RWPE2 (cell line): ENCODE measurements around the gene ATXN2L.

Experiments
- ATAC-seq: fragments of 200-7000 bp; cut with Tn5 transposase; 3 replicates; pipeline ENCODE4 v1.9.1; 2021; ENCODE audit warnings: low read depth
- DNase-seq: peaks from one replicate; pipeline ENCODE4 v3.0.0-alpha.2; 2020; ENCODE audit warnings: low spot score
- H3K27ac ChIP-seq: fragments of 450-650 bp; 2 replicates; pipeline ENCODE4 v1.5.1; 2017; ENCODE audit warnings: mild to moderate bottlenecking; ENCODE audit not compliant: poor library complexity, severe bottlenecking
- H3K27me3 ChIP-seq: fragments of 250-450 bp; sonication (Bioruptor Pico); 2 replicates; pipeline ENCODE4 v1.5.1; 2021; ENCODE audit warnings: mild to moderate bottlenecking, moderate library complexity; ENCODE audit not compliant: insufficient read depth, poor library complexity, severe bottlenecking
- H3K36me3 ChIP-seq: fragments of 250-450 bp; sonication (Bioruptor Pico); 2 replicates; pipeline ENCODE4 v1.5.1; 2020; ENCODE audit warnings: low read depth, mild to moderate bottlenecking, moderate library complexity
- H3K4me1 ChIP-seq: fragments of 250-450 bp; sonication (Bioruptor Pico); 2 replicates; pipeline ENCODE4 v1.5.1; 2021; ENCODE audit warnings: mild to moderate bottlenecking, moderate library complexity; ENCODE audit not compliant: insufficient read depth, poor library complexity, severe bottlenecking
- H3K4me3 ChIP-seq: fragments of 250-450 bp; sonication (Bioruptor Pico); 2 replicates; pipeline ENCODE4 v1.5.1; 2021; ENCODE audit warnings: mild to moderate bottlenecking, moderate library complexity; ENCODE audit not compliant: severe bottlenecking
- H3K9me3 ChIP-seq: fragments of 250-450 bp; sonication (Bioruptor Pico); 2 replicates; pipeline ENCODE4 v1.5.1; 2021; ENCODE audit warnings: mild to moderate bottlenecking, moderate library complexity; ENCODE audit not compliant: severe bottlenecking
- TF ChIP-seq, protein P1 (sequence below): fragments of 450-650 bp; IDR thresholded peaks from one replicate; pipeline ENCODE4 v1.5.1; 2017; ENCODE audit warnings: mild to moderate bottlenecking, moderate library complexity; ENCODE audit not compliant: poor library complexity, severe bottlenecking

The ATXN2L gene

DNA sequence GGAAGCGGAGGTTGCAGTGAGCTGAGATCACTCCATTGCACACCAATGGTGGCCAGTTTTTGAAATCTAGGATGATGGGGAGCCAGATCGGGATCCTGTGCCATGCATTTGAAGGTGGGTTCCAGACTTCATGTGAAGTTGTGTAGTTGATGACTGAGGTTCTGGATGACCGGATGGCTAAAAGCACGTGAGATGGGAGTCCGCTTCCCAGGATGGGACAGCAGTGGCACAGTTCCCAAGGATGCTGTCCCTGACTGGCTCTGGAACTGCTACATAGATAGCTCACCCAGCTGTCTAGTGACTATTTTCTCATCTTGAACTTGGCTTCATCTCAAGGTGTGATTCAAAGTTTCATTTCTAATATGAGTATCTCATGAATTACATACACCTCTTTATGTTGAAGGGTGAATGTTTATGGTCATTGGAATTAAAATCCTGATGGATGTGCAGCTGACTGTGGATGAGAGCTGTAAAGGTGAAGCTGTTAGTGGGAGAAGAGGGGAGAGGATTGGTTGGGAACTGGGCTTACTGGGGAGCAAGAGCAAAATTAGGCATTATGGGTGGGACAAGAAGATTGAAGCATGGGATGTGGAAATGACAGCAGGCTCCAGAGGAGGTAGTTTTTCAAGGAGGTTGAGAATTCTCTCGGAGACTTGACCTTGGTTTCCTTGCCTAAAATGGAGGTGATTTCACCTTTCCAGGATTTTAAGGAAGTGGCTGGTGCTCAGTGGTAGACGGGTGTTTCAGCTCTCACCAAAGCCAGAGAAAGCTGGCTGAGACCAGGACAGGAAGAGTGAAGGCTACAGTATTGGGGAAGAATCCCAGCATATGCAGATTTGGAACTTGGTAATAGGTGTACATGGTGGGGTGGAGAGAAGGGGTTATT is 15.1 kb downstream of the ATXN2L start:
- Histone ChIP-seq H3K36me3 (peaks cover 65% of the 10 kb centered on the region), H3K27me3 (no peaks in the 10 kb centered on the region), H3K4me3 (no peak overlapping the region), H3K27ac (no peak overlapping the region), H3K4me1 (no peaks in the 10 kb centered on the region), H3K9me3 (no peaks in the 10 kb centered on the region)
- ATAC-seq (no peak), DNase-seq (no peak)
- TF ChIP-seq, protein P1, sequence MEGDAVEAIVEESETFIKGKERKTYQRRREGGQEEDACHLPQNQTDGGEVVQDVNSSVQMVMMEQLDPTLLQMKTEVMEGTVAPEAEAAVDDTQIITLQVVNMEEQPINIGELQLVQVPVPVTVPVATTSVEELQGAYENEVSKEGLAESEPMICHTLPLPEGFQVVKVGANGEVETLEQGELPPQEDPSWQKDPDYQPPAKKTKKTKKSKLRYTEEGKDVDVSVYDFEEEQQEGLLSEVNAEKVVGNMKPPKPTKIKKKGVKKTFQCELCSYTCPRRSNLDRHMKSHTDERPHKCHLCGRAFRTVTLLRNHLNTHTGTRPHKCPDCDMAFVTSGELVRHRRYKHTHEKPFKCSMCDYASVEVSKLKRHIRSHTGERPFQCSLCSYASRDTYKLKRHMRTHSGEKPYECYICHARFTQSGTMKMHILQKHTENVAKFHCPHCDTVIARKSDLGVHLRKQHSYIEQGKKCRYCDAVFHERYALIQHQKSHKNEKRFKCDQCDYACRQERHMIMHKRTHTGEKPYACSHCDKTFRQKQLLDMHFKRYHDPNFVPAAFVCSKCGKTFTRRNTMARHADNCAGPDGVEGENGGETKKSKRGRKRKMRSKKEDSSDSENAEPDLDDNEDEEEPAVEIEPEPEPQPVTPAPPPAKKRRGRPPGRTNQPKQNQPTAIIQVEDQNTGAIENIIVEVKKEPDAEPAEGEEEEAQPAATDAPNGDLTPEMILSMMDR = no peak

DNA sequence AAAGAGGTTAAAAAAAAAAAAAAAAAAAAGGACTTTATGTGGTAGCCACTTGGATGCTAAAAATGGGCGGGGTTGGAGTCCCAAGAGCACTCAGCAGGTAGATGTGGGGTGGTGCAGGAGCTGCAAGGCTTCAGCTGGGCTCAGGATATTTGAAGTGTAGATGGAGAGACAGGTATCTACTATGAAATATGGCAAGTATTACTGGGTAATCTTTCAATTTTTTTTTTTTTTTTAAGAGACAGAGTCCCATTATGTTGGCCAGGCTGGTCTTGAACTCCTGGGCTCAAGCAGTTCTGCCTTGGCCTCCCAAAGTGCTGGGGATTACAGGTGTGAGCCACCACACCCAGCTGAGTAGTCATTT is 15.7 kb downstream of the ATXN2L start:
- H3K4me1 ChIP-seq = no peaks in the 10 kb centered on the region
- DNase-seq = no peak
- peaks cover 65% of the 10 kb centered on the region for H3K36me3 ChIP-seq
- H3K4me3 ChIP-seq = no peak overlapping the region
- no peak overlapping the region for H3K27ac ChIP-seq
- no peaks in the 10 kb centered on the region for H3K27me3 ChIP-seq
- TF ChIP-seq, protein P1 = no peak
- H3K9me3 ChIP-seq = no peaks in the 10 kb centered on the region
- ATAC-seq = no peak; the same call in 2 of the 3 replicates

DNA sequence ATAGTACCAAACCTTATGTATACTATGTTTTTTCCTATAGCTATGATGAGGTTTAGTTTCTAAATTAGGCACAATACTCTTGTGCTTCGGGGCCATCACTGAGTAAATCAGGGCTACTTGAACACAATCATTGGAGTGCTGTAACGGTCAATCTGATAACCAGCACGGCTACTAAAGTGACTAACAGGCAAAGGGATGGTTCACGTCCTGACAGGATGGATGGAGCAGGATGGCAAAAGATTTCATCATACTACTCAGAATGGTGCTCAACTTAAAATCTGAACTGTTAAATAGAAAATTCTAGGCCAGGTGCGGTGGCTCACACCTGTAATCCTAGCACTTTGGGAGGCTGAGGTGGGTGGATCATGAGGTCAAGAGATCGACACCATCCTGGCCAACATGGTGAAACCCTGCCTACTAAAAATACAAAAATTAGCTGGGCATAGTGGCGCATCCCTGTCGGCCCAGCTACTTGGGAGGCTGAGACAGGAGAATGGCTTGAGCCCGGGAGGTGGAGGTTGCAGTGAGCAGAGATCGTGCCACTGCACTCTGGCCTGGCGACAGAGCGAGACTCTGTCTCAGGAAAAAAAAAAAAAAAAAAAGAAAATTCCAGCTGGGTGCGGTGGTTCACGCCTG is 16.3 kb downstream of the ATXN2L start:
- Histone ChIP-seq H3K36me3 (peaks cover 65% of the 10 kb centered on the region), H3K9me3 (no peaks in the 10 kb centered on the region), H3K27me3 (no peaks in the 10 kb centered on the region), H3K4me3 (no peak overlapping the region), H3K4me1 (no peaks in the 10 kb centered on the region), H3K27ac (no peak overlapping the region)
- DNase-seq (no peak), ATAC-seq (no peak)
- TF ChIP-seq, protein P1 = no peak

DNA sequence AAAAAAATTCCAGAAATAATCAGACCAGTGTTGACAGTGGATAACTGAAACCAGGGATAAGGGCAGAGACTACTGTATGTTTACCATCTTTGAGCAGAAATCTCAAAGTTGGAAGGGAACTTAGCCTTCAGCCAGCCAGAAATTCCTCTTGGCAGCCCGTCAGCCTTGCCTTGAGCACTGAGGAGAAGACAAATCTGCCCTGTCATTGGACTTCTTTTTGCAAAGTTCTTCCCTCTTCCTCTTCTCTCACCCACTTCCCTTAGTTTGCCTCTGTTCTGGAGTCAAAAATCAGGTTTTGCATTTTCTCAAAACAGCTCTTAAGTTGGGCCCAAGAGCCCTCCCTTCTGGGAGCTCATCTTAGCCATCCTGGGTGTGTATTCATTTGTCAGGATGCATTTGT is 17.1 kb downstream of the ATXN2L start:
- peaks cover 65% of the 10 kb centered on the region for H3K36me3 ChIP-seq
- no peak for ATAC-seq
- no peaks in the 10 kb centered on the region for H3K9me3 ChIP-seq
- TF ChIP-seq, protein P1 = no peak
- no peaks in the 10 kb centered on the region for H3K27me3 ChIP-seq
- no peak overlapping the region for H3K27ac ChIP-seq
- H3K4me1 ChIP-seq = no peaks in the 10 kb centered on the region
- no peak for DNase-seq
- H3K4me3 ChIP-seq = no peak overlapping the region

DNA sequence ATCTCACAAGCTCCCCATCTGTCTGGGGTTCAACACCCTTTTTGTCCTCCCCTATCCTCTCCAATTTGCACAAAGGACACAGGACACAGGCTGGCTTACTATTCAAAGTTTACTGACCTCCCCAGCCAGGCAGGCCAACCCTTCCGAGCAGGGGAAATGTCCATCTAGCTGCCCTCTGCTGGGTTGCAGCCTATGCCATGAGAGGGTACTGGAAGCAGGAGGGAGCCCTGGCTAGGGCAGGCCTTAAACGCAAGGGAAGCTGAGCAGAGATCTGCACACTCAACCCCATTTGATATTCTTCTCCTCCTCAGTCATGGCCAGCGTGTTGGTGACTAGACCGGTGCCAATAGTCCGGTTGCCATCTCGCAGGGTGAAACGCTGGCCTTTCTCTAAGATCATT is 19.9 kb downstream of the ATXN2L start:
- H3K4me1 ChIP-seq = no peaks in the 10 kb centered on the region
- no peak overlapping the region for H3K27ac ChIP-seq
- TF ChIP-seq, protein P1 = no peak
- H3K27me3 ChIP-seq = no peaks in the 10 kb centered on the region
- no peak overlapping the region for H3K4me3 ChIP-seq
- ATAC-seq (no peak), DNase-seq (no peak)
- H3K36me3 ChIP-seq = peaks cover 42% of the 10 kb centered on the region
- H3K9me3 ChIP-seq = no peaks in the 10 kb centered on the region
